Heart right ventricle (tissue), 16 donors: Measurements from ENCODE around the gene TIE1. TPM values are rescaled to one million over a fixed set of nuclear protein-coding genes. Genes with fewer than 3 reads are reported as not detected.

Experiments
- ATAC-seq, 8 donors: fragments of 200-7000 bp; cut with Tn5 transposase; one replicate each; pipeline ENCODE4 v1.9.1; 2020; ENCODE audit warnings: mild to moderate bottlenecking in 8 of 8, moderate library complexity in 8 of 8, moderate number of reproducible peaks in 1 of 8
- DNase-seq, 2 donors: peaks; one replicate each; pipeline ENCODE4 v3.0.0-alpha.2; 2020
- H3K27ac ChIP-seq, 10 donors: fragments of 200-600 bp; sonication (generic) in 2 of 10; one replicate each; pipeline versions ENCODE4 v1.5.0 to v1.8.0; 2020 to 2022; ENCODE audit warnings: mild to moderate bottlenecking in 3 of 10
- H3K27me3 ChIP-seq, 7 donors: fragments of 200-600 bp; one replicate each; pipeline ENCODE4 v1.8.0; 2021 to 2022; ENCODE audit warnings: mild to moderate bottlenecking in 2 of 7
- H3K36me3 ChIP-seq, 9 donors: fragments of 200-600 bp; sonication (generic) in 1 of 9; one replicate each; pipeline versions ENCODE4 v1.5.0 to v1.8.0; 2020 to 2022; ENCODE audit warnings: mild to moderate bottlenecking in 2 of 9
- H3K4me1 ChIP-seq, 9 donors: fragments of 200-600 bp; sonication (generic) in 1 of 9; one replicate each; pipeline versions ENCODE4 v1.5.0 to v1.8.0; 2020 to 2022; ENCODE audit warnings: mild to moderate bottlenecking in 4 of 9
- H3K4me3 ChIP-seq, 10 donors: fragments of 200-600 bp; sonication (generic) in 2 of 10; one replicate each; pipeline versions ENCODE4 v1.5.0 to v1.8.0; 2020 to 2022; ENCODE audit warnings: mild to moderate bottlenecking in 7 of 10, moderate library complexity in 2 of 10
- H3K9me3 ChIP-seq, 11 donors: fragments of 200-600 bp in 10 of 11; sonication (generic) in 2 of 11; one replicate each; pipeline versions ENCODE4 v1.5.0 to v1.8.0; 2013 to 2022; ENCODE audit warnings: mild to moderate bottlenecking in 2 of 11, control low read depth in 1 of 11, moderate library complexity in 1 of 11
- WGBS, 2 donors: extraction: QIAGEN DNeasy Blood & Tissue Kit; methylation state at CpG; one replicate each; pipeline ENCODE4 v1.1.7; 2013; ENCODE audit warnings: inconsistent platforms in 1 of 2; 5-methylcytosine and 5-hydroxymethylcytosine counted together
- intact Hi-C, 10 donors: fragments of 100-400 bp; cut with DNase I; formaldehyde crosslinking; loops; one replicate each; pipeline versions ENCODE4 v1.11.1 to v1.14.2; 2022
- polyA plus RNA-seq, 2 donors: library from polyadenylated mRNA; stranded (reverse); fragments of 200-250 nt; gene quantifications; one replicate each; pipeline ENCODE4 v1.2.3, GENCODE V29; 2013
- total RNA-seq, 10 donors: library from RNA; stranded (reverse); fragmentation: NEBNext Ultra II Directional in 3 of 10; extraction: Animal tissue kit (Norgen Biotek cat#: 25700) in 3 of 10; gene quantifications; one replicate each; pipeline versions ENCODE4 v1.2.1 to v1.2.4, GENCODE V29; 2021 to 2023
- TF ChIP-seq, protein P1 (sequence below), 9 donors: fragments of 200-600 bp; sonication (generic) in 2 of 9; IDR thresholded peaks; one replicate each; pipeline versions ENCODE4 v1.5.0 to v1.8.0; 2021 to 2022; ENCODE audit warnings: antibody characterized with exemption in 9 of 9, mild to moderate bottlenecking in 5 of 9, moderate library complexity in 1 of 9
- donor health status: Arrhythmogenic right ventricular cardiomyopathy.
- donor health status: ischemic (EF 13 %, LVEDD 7.1; RV severe dilation, severe dysfunction).
- donor health status: healthy with polysubstance abuse.
- donor health status: DM: no; HTN: yes; CAD: no.
- donor health status: DM: no; HTN: no; CAD: no.
- donor health status: ischemic (EF 25% LVEDD 6.9; RV normal size, moderate dysfunction).
- donor health status: ischemic (EF 25% LVEDD 5.7; RV mildly dilated, moderate dysfunction).
- donor health status: healthy.
- donor health status: DM: yes; HTN: yes; CAD: no.
- donor health status: Ischemic cardiomyopathy.
- donor health status: ischemic (EF 35%, LVEDD 5.7; RV mildly dilated, moderate dysfunction).
- donor health status: nonischemic (EF 11% LVEDD 7.7; RV severe dilation, severe dysfunction).
- donor health status: DM: yes; HTN: yes; CAD: no.
- donor health status: PGD.
- donor health status: ischemic (EF 29% LVEDD 5.4; RV normal size, mild dysfunction).
- donor health status: nonischemic (EF 23%, LVEDD 6.1; RV moderate dilation, normal function).

The TIE1 gene
- total and polyA plus RNA-seq, 12 donors = 19.9 to 55.8 (median 32.0) TPM

DNA sequence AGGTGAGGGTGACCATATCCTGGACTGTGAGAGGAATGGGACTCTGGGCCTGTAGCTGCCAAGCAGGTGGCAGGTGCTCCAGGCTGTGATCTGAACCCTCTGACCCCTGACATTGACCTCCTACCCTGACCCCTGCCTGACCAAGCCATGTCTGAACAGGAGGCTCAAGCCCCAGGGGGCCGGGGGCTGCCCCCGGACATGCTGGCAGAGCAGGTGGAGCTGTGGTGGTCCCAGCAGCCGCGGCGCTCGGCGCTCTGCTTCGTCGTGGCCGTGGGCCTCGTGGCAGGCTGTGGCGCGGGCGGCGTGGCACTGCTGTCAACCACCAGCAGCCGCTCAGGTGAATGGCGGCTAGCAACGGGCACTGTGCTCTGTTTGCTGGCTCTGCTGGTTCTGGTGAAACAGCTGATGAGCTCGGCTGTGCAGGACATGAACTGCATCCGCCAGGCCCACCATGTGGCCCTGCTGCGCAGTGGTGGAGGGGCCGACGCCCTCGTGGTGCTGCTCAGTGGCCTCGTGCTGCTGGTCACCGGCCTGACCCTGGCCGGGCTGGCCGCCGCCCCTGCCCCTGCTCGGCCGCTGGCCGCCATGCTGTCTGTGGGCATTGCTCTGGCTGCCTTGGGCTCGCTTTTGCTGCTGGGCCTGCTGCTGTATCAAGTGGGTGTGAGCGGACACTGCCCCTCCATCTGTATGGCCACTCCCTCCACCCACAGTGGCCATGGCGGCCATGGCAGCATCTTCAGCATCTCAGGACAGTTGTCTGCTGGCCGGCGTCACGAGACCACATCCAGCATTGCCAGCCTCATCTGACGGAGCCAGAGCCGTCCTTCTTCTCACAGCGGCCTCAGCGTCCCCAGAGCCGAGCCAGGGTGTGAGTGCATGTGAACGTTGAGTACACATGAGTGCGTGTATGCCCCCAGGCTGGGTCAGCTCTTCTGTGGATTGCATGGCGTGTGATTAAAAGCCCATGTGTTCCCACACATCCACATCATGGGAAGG is 27.9 kb upstream of the TIE1 start:
- DNase-seq (no peak), ATAC-seq (peak in 1 of 8 donors; percentile 21)
- TF ChIP-seq, protein P1, sequence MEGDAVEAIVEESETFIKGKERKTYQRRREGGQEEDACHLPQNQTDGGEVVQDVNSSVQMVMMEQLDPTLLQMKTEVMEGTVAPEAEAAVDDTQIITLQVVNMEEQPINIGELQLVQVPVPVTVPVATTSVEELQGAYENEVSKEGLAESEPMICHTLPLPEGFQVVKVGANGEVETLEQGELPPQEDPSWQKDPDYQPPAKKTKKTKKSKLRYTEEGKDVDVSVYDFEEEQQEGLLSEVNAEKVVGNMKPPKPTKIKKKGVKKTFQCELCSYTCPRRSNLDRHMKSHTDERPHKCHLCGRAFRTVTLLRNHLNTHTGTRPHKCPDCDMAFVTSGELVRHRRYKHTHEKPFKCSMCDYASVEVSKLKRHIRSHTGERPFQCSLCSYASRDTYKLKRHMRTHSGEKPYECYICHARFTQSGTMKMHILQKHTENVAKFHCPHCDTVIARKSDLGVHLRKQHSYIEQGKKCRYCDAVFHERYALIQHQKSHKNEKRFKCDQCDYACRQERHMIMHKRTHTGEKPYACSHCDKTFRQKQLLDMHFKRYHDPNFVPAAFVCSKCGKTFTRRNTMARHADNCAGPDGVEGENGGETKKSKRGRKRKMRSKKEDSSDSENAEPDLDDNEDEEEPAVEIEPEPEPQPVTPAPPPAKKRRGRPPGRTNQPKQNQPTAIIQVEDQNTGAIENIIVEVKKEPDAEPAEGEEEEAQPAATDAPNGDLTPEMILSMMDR (IDR thresholded peaks at IDR 0.05) = no peak
- Histone ChIP-seq H3K36me3 (no peaks in the 10 kb centered on the region), H3K27me3 (peaks cover 0 to 9% (median 7%) of the 10 kb centered on the region in 7 donors), H3K4me3 (no peak overlapping the region), H3K27ac (no peak overlapping the region), H3K9me3 (no peaks in the 10 kb centered on the region), H3K4me1 (peaks cover 0 to 18% (median 12%) of the 10 kb centered on the region in 9 donors)
- WGBS, 2 donors = 97 to 98% methylated on average over 46 of the region's 46 CpGs
- intact Hi-C loops = no loop called here

DNA sequence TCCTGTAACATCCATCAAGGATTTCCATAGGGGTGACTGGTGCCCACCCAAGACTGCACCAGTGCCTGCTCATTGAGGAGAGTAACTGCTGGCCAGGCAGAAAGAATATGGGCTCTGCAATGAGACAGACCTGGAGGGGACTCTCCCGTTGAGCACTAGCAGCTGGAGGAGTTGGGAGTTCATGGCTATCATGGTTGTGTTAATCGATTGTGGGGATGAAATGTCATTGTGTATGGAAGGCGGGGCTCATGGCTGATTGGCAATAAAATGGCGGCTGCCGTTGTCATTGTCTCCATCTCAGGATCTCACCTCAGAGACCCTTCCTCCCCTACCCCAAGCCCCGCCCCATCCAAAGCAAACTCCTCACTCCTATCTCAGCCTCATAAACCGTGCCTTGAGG is 27.1 kb upstream of the TIE1 start:
- Histone ChIP-seq H3K36me3 (no peaks in the 10 kb centered on the region), H3K27me3 (peaks cover 0 to 9% (median 7%) of the 10 kb centered on the region in 7 donors), H3K27ac (peak overlapping the region in 1 of 10 donors; percentile 44), H3K9me3 (no peaks in the 10 kb centered on the region), H3K4me3 (no peak overlapping the region), H3K4me1 (peaks cover 0 to 18% (median 12%) of the 10 kb centered on the region in 9 donors)
- intact Hi-C loops = no loop called here
- TF ChIP-seq, protein P1 (IDR thresholded peaks at IDR 0.05) = no peak
- DNase-seq = no peak
- 96 to 97% methylated on average over 7 of the region's 7 CpGs for WGBS, 2 donors
- no peak for ATAC-seq

DNA sequence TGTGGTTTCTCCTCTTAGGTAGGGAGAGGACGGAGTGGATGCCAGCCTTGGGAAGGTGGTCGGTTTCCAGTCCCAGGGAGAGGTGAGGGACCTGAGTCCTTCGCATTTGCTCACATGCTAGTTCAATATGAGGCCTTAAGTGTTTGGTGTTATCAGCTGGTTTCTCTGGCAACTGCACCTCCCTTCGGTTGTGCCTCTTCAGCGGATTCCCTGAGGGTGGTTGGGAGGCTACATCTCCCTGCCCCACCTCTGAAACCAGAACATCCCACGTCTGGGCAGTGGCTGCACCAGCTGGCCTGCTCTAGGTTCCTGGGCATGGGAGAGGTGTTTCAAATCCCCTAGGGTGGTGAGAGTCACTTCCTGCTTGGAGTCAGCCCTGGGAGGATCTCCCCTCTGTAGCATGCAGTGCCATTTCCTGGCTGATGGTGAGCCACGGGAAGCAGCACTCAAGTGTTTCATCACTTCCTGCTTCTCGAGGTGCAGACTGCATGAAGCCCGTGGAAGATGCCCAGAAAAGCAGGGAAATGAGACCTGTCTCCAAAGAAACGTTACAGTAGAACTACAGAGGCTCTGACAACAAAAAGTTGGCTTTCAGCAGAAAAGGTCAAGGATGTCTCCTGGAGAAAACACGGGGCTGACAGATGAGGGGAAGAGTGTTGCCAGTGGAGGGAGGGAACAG is 26.5 kb upstream of the TIE1 start:
- peaks cover 0 to 9% (median 7%) of the 10 kb centered on the region in 7 donors for H3K27me3 ChIP-seq
- 47 to 50% methylated on average over 11 of the region's 11 CpGs for WGBS, 2 donors
- H3K4me3 ChIP-seq = no peak overlapping the region
- intact Hi-C loops = no loop called here
- DNase-seq = peak in 1 of 2 donors; percentile 29
- peak overlapping the region in 5 of 10 donors; percentile 23 to 58 (median 44) for H3K27ac ChIP-seq
- ATAC-seq = peak in 7 of 8 donors; percentile 26 to 82 (median 59)
- peaks cover 0 to 18% (median 12%) of the 10 kb centered on the region in 9 donors for H3K4me1 ChIP-seq
- no peaks in the 10 kb centered on the region for H3K9me3 ChIP-seq
- H3K36me3 ChIP-seq = no peaks in the 10 kb centered on the region
- TF ChIP-seq, protein P1 (IDR thresholded peaks at IDR 0.05) = no peak

DNA sequence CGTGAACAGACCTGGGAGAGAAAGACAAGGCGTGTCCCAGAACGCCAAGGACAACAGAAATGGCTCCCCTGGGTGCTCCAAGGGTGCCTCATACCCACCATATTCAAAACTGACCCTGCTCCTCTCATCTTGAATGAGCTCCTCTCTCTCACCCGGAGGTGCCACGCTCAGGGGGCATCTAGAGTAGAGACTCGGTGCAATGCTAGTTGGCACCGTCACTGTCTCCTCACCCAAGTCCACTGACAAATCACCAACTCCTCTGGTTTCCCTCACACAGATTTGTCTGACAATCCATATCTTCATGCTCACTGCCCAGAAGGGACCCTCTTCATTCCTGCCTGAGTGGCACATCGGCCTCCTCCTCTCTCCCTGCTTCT is 26.0 kb upstream of the TIE1 start:
- H3K4me3 ChIP-seq = no peak overlapping the region
- H3K36me3 ChIP-seq = no peaks in the 10 kb centered on the region
- TF ChIP-seq, protein P1 (IDR thresholded peaks at IDR 0.05) = no peak
- H3K27me3 ChIP-seq = peaks cover 0 to 9% (median 7%) of the 10 kb centered on the region in 7 donors
- peak overlapping the region in 5 of 10 donors; percentile 23 to 58 (median 44) for H3K27ac ChIP-seq
- DNase-seq = no peak
- intact Hi-C loops = no loop called here
- H3K4me1 ChIP-seq = peaks cover 0 to 18% (median 12%) of the 10 kb centered on the region in 9 donors
- ATAC-seq = no peak
- WGBS, 2 donors = 76 to 87% methylated on average over 8 of the region's 8 CpGs
- no peaks in the 10 kb centered on the region for H3K9me3 ChIP-seq
